ENCODE results near the gene PCYT1B.

The PCYT1B gene

GRCh38 chrX:24648495-24648894, 1.3 kb upstream of the PCYT1B start:
- no peak overlapping the region for H3K4me3 ChIP-seq (ENCODE audit: low read length)
- no peak for DNase-seq (ENCODE audit: low read depth)
- TF ChIP-seq CTCF (IDR thresholded peaks at IDR 0.05; ENCODE audit: insufficient read depth, low read depth, low read length, missing control alignments) = no peak

- H3K4me3 ChIP-seq (ENCODE audit: low read length) = no peak overlapping the region
- peak; percentile 39 for DNase-seq (ENCODE audit: low read depth)
- no peak for TF ChIP-seq CTCF (IDR thresholded peaks at IDR 0.05; ENCODE audit: insufficient read depth, low read depth, low read length, missing control alignments)
Observed at GRCh38 chrX:24646745-24647182, 383 bp downstream of the PCYT1B start.

- TF ChIP-seq CTCF (IDR thresholded peaks at IDR 0.05; ENCODE audit: insufficient read depth, low read depth, low read length, missing control alignments) = no peak
- DNase-seq (ENCODE audit: low read depth) = no peak
- no peak overlapping the region for H3K4me3 ChIP-seq (ENCODE audit: low read length)
Observed at GRCh38 chrX:24646006-24646405, 1.1 kb downstream of the PCYT1B start.

GRCh38 chrX:24643116-24643515, 4.0 kb downstream of the PCYT1B start:
- no peak for TF ChIP-seq CTCF (IDR thresholded peaks at IDR 0.05; ENCODE audit: insufficient read depth, low read depth, low read length, missing control alignments)
- H3K4me3 ChIP-seq (ENCODE audit: low read length) = no peak overlapping the region
- DNase-seq (ENCODE audit: low read depth) = peak; percentile 78

- DNase-seq (ENCODE audit: low read depth) = no peak
- no peak for TF ChIP-seq CTCF (IDR thresholded peaks at IDR 0.05; ENCODE audit: insufficient read depth, low read depth, low read length, missing control alignments)
- no peak overlapping the region for H3K4me3 ChIP-seq (ENCODE audit: low read length)
Observed at GRCh38 chrX:24629701-24630100, 17.4 kb downstream of the PCYT1B start.

GRCh38 chrX:24619647-24620046, 27.5 kb downstream of the PCYT1B start:
- peak; percentile 38 for DNase-seq (ENCODE audit: low read depth)
- H3K4me3 ChIP-seq (ENCODE audit: low read length) = no peak overlapping the region
- TF ChIP-seq CTCF (IDR thresholded peaks at IDR 0.05; ENCODE audit: insufficient read depth, low read depth, low read length, missing control alignments) = no peak

GRCh38 chrX:24610516-24610915, 36.6 kb downstream of the PCYT1B start:
- no peak overlapping the region for H3K4me3 ChIP-seq (ENCODE audit: low read length)
- no peak for DNase-seq (ENCODE audit: low read depth)
- TF ChIP-seq CTCF (IDR thresholded peaks at IDR 0.05; ENCODE audit: insufficient read depth, low read depth, low read length, missing control alignments) = no peak

Data from epithelial cell of esophagus (primary cell).